ENCODE measurements around the gene RIN3.
"Not testable (repeated sequence)": the region's sequence is repeated elsewhere in the genome, so short reads cannot be mapped to it uniquely, and the experiment has no call there.

RIN3 gene

GRCh38 chr14:92632546-92633273 lies 119.1 kb downstream of the RIN3 start:
- DNase-seq, result no peak

GRCh38 chr14:92633274-92633616 lies 119.7 kb downstream of the RIN3 start:
- no peak for DNase-seq

- DNase-seq, result no peak
Measured at GRCh38 chr14:92633724-92634123, 120.1 kb downstream of the RIN3 start.

- DNase-seq, result no peak
Measured at GRCh38 chr14:92635031-92635430, 121.5 kb downstream of the RIN3 start.

GRCh38 chr14:92635896-92636295 lies 122.3 kb downstream of the RIN3 start:
- DNase-seq, result no peak

- no peak for DNase-seq
Measured at GRCh38 chr14:92637228-92637627, 123.6 kb downstream of the RIN3 start.

GRCh38 chr14:92637864-92638263 lies 124.3 kb downstream of the RIN3 start:
- DNase-seq, result no peak

- no peak for DNase-seq
Measured at GRCh38 chr14:92638266-92638665, 124.7 kb downstream of the RIN3 start.

- no peak for DNase-seq
Measured at GRCh38 chr14:92638904-92639303, 125.3 kb downstream of the RIN3 start.

GRCh38 chr14:92639472-92640117 lies 126.0 kb downstream of the RIN3 start:
- DNase-seq, result not testable (repeated sequence)

GRCh38 chr14:92641306-92641705 lies 127.7 kb downstream of the RIN3 start:
- no peak for DNase-seq

GRCh38 chr14:92644171-92644969 lies 130.8 kb downstream of the RIN3 start:
- DNase-seq, result peak; percentile 17

- DNase-seq, result no peak
Measured at GRCh38 chr14:92644970-92645515, 131.5 kb downstream of the RIN3 start.

GRCh38 chr14:92645841-92646478 lies 132.4 kb downstream of the RIN3 start:
- no peak for DNase-seq

GRCh38 chr14:92646952-92647796 lies 133.6 kb downstream of the RIN3 start:
- no peak for DNase-seq

- DNase-seq, result no peak
Measured at GRCh38 chr14:92647797-92648279, 134.3 kb downstream of the RIN3 start.

- DNase-seq, result no peak
Measured at GRCh38 chr14:92649066-92649465, 135.5 kb downstream of the RIN3 start.

GRCh38 chr14:92649934-92650545 lies 136.5 kb downstream of the RIN3 start:
- no peak for DNase-seq

- no peak for DNase-seq
Measured at GRCh38 chr14:92650581-92651105, 137.1 kb downstream of the RIN3 start.

GRCh38 chr14:92651106-92651757 lies 137.7 kb downstream of the RIN3 start:
- no peak for DNase-seq

All from T1000 (cell line).